Stimulated activated naive CD4-positive, alpha-beta T cell (primary cell): Measurements from ENCODE around the gene PPM1B.
"Not testable (repeated sequence)": the region's sequence is repeated elsewhere in the genome, so short reads cannot be mapped to it uniquely, and the experiment has no call there.

Experiments
- DNase-seq, 6 experiments: peaks; one replicate each; lab custom pipeline; 2025; lab: John Stamatoyannopoulos, UW

Gene PPM1B

DNA sequence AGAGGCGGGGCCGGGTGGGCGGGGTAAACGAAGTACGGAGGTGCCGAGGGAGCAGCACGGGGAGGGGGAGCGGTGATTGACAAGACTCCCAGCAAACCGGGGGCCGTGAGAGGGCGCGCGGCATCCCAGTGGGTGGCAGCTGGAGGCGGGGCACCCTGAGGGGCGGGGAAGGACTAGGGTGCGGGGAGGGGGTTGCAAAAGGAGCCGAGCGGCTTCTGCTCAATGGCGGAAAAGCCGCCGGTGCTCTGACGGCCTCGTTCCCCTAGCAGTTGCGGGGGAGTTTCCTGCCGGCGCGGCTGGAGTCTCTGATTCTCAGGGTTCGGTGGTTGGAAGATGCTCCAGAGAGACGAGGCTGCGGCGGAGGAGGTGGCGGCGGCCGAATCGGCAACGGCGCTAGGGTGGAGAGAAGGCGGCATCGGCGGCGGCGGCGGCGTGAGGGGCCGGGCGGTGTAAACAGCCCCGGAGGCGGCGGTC, at the start of gene PPM1B:
PPM1B (plus strand) TSS at position 195 of the 474 bp plus-strand sequence. CDS start 32,325 bp downstream, outside the sequence.
- peak; percentile 98 to 100 (median 100) for DNase-seq

DNA sequence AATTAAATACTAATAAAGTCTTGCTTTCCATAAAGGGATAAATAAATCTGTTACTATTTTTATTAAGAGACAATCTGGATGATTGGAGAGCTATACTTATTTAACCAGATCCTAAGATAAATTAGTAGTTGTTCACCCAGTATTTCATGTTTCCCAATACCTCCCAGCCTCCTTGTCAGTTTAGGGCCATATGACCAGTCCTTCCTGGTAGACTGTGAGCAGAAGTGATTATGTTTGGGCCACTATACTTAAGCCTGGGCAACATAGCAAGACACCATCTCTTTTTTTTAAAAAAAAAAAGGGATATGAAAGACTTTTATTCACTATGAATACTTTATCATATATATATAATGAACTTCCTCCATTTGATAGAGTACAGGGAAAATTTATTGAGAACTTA, 48.8 kb upstream of the PPM1B start:
- DNase-seq: no peak

DNA sequence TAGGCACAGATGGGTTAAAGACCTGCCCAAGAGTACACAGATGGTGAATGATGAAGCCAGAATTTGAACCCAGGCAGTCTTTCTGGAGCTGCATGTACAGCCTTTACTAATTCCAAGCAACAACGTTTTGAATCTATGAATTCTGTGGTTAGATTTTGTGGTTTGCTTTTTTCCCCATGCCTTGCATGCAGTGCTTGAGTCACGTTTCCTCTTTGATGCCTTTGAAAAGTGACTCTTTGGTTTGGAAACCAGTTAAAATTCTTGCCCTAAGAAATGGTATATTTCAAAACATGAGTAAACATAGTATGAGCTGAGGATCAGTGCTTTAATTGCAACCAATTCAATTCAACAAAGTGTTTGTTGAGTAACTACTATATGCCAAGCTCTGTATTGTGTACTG, 48.2 kb upstream of the PPM1B start:
- DNase-seq: peak in 3 of 6 experiments; percentile 43 to 81 (median 54)

DNA sequence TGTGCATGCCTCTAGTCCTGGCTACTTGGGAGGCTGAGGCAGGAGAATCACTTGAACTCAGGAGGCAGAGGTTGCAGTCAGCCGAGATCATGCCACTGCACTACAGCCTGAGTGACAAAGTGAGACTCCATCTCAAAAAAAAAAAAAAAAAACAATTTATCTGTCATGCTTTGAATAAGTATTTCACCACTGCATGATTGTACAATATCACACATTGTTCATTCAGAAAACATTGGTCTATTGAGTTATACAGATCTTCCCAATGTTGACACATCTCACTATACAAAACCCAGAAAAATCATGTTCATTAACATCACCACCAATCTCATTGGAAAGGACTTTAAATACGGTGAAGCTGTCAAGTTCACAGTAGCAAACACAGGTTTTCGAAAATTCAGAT, 46.8 kb upstream of the PPM1B start:
- no peak for DNase-seq

DNA sequence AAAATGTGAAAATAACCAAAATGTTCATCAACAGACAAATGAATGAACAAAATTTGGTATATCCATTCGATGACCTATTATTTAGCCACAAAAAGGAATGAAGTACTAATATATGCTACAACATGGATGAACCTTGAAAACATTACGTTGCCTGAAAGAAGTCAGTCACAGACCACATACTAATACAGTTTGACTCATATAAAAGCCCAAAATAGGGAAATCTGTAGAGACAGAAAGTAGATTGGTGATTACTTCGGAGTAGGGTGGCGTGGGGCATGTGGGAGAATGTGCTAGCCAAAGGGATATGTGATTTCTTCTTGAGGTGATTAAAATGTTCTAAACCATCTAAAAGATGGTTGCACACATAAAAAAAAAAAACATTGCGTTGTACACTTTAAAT, 44.2 kb upstream of the PPM1B start:
- DNase-seq: no peak

DNA sequence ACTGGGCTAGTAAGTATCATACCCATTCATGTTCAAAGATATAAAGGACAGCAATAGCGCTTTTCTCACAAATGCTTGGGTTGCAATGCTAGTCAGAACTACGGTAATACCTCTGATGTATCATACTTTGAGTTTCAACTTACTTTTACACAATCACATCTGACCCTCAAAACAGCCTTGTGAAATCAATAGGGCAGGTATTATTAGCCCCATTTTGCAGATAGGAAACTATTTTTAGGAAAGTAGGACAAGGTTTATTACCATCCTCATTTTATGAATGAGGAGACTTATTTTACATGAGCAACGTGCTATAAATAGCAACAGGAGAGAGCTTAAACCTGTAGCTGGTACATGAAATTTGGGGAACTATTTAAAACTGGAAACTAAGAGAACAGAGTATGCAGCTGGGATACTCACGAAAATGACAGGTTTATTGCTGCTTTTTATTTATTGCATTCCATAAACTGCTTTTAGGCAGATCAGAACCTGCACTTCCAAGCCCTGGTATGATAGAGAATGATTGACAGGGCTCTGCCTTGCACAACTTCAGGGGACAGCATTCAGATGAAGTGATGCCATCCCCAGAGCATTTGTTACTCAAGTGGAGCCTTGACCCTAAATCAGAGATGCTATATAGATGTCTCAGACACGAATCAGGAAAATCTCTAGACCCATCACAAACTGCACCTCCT, 42.4 kb upstream of the PPM1B start:
- DNase-seq: no peak

DNA sequence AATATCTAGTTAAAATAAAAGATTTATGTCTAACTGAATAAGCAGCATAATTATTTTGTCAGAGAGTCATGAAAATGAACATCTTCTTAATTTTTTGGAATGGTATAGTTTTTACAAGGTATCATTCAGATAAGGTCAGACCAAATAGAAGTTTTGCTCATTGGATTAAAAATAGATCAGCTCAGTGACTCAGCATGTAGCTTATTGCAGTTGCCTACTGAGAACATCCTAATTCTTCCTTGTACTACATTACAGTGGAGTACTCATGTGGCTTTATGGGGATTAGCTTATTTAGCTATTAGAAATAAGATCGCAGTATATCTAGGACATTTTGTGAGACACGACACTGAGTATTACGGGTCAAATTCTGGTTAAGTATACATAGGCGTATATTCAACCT, 38.2 kb upstream of the PPM1B start:
- DNase-seq: no peak

DNA sequence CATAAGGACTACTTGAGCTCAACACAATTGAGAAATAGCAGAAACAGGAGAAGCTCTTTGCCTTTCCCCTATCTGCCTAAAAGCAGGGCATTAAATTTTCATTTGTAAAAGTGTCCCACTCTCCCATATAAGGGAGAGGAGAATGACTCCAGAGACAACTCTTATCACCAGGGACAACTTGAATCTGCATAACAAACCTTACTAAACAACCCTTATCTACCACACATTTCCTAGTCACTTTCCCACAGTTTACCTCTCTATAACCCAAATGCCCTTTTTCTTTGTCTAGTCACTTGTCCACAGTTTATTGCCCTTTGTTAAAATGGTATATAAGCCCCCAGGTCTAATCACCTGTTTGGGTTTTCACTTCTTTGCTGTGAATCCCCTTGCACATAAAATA, 37.5 kb upstream of the PPM1B start:
- DNase-seq: no peak

DNA sequence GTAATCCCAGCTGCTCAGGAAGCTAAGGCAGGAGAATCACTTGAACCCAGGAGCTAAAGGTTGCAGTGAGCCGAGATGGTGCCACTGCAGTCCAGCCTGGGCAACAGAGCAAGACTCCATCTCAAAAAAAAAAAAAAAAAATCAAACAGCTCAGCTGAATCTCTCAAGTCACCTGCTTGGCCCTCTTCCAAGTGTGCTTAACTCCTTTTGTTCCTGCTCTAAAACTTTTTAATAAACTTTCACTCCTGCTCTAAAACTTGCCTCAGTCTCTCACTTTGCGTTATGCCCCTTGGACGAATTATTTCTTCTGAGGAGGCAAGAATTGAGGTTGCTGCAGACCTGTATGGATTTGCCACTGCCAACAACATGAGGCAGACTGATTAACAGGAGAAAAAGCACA, 35.1 kb upstream of the PPM1B start:
- DNase-seq: not testable (repeated sequence)

DNA sequence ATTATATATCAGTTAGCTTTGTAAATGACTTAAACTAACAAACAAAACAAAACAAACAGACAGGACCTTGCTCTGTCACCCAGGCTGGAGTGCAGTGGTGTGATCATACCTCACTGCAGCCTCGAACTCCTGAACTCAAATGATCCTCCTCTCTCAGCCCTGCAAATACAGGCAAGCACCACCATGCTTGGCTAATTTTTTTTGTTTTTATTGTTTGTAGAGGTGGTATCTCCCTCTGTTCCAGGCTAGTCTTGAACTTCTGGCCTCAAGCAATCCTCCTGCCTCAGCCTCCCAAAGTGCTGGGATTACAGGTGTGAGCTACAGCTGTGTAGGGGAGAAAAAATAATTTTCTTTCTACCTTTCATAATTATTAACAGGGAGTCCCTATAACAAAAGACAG, 33.8 kb upstream of the PPM1B start:
- DNase-seq: no peak

DNA sequence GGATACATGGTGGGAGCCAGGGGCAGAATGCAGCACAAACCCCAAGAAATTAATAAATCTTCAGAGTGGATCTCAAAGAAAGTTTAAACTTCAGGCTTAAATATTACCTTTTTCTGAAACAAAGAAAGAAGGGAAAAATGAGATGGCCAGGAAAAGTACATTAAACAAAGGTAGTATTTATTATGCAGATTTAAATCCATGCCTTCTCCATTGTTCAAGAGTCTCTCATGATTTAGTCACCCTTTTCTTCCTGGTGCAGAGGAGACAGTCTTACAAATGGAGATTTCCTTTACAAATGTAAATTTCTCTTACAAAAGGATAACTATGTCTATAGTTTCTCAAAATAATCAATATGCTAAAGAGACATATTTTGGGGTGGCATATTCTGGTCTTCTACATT, 33.4 kb upstream of the PPM1B start:
- DNase-seq: no peak

DNA sequence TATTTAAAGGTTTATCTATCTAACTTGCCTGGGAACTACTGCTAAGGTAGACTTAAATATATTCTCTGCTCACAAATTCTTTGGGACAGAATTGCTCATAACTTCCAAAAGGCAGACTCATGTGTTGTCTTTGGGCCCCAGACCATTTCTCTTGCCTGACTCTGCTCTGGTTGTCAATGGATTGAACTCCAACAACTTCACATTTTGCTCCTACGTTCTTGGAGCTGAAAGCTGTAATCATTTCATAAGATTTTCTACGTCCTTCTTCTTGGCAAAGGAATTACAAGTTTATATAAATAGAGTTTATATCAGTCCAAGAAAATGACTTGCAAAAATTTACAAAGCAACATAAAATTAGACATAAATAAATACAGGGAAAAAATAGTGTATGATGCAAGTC, 32.9 kb upstream of the PPM1B start:
- DNase-seq: no peak

DNA sequence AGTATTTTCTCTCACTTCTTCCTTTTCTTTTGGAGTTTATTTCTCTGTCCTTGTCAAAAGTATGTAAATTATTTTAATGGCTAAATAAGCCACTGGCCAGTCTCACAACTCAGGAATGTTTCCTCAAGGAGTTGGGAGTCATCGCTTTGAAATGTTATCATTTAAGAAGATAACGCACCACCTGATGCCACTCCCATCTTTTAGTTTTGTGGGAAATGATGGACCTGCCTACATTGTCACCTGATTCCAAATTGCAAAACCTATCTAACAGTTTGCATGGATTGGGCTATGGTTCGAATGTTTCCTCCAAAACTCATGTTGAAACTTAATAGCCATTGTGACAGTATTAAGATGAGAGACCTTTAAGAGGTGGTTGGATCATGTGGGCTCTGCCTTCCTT, 32.4 kb upstream of the PPM1B start:
- DNase-seq: no peak

DNA sequence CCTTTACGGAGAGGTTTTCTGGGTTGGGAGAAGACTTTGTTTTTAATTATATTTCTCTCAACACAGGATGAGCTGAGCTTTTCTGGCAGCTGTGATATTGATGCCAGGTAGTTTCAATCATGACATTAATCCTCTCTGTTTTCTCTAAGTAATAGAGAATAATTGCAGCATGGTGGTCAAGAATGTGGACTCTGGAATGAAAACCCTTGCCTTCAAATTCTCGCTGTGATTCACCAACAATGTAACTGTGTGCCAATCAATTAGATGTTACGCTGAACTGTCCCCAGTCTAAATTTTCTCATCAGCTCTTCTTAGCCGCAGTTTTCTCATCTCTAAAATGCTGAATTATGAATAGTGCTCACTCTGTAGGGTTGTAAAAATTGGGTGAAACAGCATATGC, 31.6 kb upstream of the PPM1B start:
- no peak for DNase-seq

DNA sequence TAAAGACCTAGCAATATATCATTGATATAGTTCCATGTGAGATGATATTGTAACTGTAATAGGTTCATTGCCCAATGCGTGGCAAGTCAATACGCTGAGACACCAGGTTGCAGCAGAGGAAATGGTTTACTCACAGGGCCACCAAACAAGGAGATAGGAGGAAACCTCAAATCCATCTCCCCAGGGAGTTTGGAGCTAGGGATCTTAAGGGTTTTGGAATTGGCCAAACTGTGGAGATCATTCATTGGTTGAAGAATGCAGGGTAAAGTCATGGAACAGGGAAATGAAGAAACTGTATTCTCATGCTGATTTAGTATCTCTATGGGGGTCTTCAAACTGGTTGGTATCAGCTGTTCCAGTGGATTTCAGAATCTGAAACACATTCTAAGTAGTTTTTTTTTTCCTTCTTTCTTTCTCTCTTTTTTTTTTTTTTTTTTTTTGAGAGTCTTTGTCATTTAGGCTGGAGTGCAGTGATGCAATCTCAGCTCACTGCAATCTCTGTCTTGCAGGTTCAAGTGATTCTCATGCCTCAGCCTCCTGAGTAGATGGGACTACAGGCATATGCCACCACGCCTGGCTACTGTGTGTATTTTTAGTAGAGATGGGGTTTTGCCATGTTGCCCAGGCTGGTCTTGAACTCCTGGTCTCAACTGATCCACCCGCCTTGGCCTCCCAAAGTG, 30.7 kb upstream of the PPM1B start:
- DNase-seq: no peak

DNA sequence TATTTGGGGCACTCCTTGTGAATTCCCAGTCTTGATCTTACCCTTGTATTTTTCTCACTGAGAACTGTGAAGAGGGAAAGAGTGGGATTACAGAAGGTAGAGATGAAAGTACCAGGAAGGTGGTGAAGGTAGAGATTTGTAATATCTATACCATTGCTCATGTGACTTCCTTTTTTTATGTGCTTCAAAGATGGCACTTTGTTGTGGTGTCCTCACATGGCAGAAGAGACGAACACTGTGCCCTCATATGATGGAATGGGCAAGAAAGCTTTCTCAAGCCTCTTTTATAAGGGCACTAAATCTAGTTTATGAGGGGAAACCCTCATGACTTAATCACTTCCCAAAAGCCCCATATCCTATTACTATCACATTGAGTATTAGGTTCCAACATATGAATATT, 28.9 kb upstream of the PPM1B start:
- no peak for DNase-seq

DNA sequence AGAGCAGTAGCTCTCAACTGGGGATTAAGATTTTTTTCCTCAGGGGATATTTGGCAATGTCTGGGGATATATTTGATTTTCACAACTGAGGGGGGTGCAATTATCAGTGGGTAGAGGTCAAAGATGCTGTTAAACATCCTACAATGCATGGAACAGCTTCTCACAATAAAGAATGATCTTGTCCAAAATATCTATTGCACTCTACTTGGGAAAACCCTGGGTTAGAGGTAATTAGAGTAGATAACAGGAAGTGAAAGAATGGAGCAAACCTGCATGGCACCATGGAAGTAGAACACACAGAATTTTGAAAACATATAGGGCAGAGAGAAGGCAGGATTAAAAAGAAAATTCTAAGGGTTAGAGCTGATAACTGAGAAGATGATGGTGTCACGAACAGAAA, 26.4 kb upstream of the PPM1B start:
- no peak for DNase-seq

DNA sequence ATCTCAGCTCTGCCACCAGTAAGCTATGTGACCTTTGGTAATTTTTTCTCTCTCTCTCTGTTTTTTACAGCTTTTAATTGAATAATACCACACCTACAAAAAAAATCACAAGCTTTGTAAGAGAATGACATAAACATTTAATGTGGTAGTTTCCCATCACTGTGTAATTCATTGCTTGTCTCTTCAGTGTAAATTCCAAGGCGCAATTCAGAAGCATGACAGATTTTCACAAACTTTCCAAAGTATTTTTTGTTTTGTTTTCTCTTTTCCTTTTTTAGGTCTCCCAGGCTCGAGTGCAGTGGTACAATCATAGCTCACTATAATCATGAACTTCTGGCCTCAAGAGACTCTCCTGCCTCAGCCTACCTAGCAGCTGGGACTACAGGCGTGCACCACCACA, 25.0 kb upstream of the PPM1B start:
- DNase-seq: no peak

DNA sequence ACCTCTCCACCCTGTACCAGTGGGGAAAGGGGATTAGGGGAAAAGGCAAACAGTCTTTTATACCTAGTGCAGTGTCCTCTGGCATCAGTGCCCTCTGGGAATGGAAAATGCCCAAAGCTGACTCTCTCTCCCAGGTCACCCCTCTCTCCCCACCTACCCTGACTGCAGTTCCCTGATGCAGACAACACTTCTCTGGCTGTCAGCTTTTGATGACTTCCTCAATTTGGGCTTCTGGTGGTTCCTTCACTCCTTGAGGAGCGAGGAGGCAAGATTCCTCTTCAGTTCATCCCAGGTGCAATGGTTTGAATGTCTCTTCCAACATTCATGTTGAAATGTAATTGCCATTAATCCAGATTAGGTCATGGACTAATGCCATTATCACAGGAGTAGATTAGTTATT, 19.7 kb upstream of the PPM1B start:
- DNase-seq: no peak

DNA sequence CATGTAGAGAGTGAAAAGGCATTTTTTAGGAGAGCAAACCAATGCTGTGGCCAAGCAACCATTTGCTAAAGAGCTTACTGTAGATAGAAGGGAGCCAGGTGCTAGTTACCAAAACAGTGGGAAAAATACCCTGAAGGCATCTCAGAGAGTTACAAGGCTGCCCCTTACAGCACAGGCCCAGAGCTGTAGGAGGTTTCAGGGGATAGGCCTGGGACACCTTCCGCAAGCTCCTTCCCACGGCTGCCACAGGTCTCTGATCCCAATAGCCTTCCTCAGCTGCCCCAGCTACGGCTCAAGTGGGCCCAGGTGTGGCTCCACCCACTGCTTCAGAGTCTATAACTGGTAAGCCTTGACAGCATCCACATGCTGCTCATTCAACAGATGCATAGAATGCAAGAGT, 18.2 kb upstream of the PPM1B start:
- DNase-seq: no peak

DNA sequence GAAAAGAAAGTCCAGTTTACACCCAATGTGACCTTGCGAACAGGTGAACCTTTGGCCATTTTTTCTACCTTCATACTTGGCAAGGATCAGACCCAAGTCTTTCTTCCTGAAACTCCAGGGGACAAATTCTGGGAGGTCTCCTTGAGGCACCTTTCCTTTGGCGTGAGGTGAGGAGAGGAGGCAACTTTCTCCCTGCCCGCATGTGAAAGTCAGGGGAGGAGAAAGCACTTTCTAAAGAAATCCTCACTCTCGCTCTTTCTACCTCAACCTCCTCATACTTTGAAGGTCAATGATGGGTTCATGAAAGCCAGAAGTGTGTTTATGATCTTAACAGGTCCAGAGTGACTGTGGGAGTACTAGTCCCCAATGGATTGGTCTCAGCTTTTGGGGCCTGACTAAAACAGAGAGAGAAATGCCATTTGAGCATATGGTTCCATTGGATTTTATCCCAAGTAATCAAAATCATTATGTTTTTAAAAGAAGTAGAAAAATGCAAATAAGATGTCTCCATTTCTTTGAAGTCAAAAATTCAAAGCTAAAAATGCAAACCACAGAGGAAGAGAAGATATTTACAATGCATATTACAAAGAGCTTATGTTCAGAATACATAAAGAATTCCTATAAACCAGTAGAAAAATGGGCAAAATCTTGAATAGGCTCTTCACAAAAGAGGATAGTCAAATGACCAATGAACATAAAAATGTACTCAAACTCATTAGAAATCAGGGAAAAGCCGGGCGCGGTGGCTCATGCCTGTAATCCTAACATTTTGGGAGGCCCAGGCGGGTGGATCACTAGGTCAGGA, 15.6 kb upstream of the PPM1B start:
- no peak for DNase-seq

DNA sequence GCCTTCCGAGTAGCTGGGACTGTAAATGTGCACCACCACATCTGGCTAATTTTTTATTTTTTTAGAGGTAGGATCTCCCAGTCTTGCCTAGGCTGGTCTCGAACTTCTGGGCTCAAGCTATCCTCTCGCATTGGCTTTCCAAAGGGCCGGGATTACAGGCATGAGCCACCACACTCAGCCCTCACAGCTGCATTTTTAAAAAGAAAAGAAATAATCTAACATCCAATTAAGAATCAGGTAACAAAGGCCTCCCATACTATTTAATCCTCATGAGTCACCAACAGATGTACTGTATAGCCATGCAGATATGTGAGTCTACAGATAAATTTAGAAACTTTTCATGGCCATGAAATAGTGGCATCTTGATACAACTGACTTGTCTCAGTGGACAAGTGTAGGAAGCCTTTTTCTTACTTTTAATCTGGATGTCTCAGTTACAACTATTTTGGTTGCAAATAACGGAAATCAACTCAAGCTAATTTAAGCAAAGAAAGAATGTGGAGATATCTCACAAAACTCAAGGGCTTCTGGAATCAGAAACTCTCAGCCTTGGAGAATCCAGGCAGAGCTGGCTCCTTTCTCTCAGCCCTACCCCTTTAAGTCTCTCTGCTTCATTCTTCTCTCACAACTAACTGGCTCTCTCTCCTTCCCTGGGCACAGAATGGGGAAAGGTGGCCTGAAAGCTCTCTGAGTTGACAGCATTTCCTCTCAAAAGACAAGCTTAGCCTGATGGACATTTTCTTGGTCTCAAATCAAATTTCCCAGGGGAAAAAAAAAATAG, 12.8 kb upstream of the PPM1B start:
- DNase-seq: no peak
